ENCODE measurements around the gene RBM38.

DNA sequence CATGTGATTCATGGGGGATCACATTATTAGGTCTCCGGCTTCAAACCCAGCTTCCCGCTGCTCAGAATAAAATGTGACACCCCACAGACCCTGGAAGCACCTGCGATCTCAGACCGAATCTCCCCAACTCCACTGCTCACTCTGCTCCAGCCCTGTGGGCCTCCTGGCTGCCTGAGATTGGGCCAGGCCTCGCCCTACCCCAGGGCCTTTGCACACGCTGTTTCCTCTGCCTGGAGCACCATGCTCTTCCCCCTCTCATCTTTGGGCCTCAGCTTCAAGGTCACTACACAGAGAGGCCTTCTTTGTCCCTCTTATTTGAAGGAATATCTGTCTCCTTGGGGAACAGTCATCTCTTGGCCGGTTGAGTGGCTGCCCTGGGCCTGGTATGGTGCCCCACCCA, 48.8 kb downstream of the RBM38 start:
- TF ChIP-seq, protein P1, sequence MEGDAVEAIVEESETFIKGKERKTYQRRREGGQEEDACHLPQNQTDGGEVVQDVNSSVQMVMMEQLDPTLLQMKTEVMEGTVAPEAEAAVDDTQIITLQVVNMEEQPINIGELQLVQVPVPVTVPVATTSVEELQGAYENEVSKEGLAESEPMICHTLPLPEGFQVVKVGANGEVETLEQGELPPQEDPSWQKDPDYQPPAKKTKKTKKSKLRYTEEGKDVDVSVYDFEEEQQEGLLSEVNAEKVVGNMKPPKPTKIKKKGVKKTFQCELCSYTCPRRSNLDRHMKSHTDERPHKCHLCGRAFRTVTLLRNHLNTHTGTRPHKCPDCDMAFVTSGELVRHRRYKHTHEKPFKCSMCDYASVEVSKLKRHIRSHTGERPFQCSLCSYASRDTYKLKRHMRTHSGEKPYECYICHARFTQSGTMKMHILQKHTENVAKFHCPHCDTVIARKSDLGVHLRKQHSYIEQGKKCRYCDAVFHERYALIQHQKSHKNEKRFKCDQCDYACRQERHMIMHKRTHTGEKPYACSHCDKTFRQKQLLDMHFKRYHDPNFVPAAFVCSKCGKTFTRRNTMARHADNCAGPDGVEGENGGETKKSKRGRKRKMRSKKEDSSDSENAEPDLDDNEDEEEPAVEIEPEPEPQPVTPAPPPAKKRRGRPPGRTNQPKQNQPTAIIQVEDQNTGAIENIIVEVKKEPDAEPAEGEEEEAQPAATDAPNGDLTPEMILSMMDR (IDR thresholded peaks at IDR 0.05; ENCODE audit: low read length) = no peak
- no peak for TF ChIP-seq EZH2 (optimal IDR thresholded peaks at IDR 0.05; ENCODE audit: low read depth, low read length)
- TF ChIP-seq EZH2phosphoT487 (IDR thresholded peaks at IDR 0.05; ENCODE audit: low read length) = no peak
